Thyroid gland (tissue), 4 donors: Measurements from ENCODE around the gene FREY1. TPM values are rescaled to one million over a fixed set of nuclear protein-coding genes. Genes with fewer than 3 reads are reported as not detected.

Source experiments
- DNase-seq, 2 donors: peaks; one replicate each; pipeline ENCODE4 v3.0.0-alpha.2; 2019
- H3K27ac ChIP-seq, 3 donors: fragments of 200-600 bp; sonication (generic); 1 replicate in 2 of 3; 2 replicates in 1 of 3; pipeline ENCODE4 v1.5.1; 2016 to 2019; ENCODE audit warnings: mild to moderate bottlenecking in 1 of 3, moderate library complexity in 1 of 3
- H3K27me3 ChIP-seq: fragments of 200-600 bp; sonication (generic); one replicate; pipeline ENCODE4 v1.5.1; 2019
- H3K36me3 ChIP-seq, 2 donors: fragments of 200-600 bp; sonication (generic); one replicate each; pipeline ENCODE4 v1.5.1; 2016 to 2019
- H3K4me1 ChIP-seq, 2 donors: fragments of 200-600 bp; sonication (generic); one replicate each; pipeline ENCODE4 v1.5.1; 2017 to 2019
- H3K4me3 ChIP-seq, 3 donors: fragments of 200-600 bp; sonication (generic); replicated peaks in 1 of 3; 1 replicate in 2 of 3; 2 replicates in 1 of 3; pipeline ENCODE4 v1.5.1; 2016; ENCODE audit warnings: mild to moderate bottlenecking in 1 of 3
- H3K9me3 ChIP-seq: fragments of 200-600 bp; sonication (generic); one replicate; pipeline ENCODE4 v1.5.1; 2017
- POLR2A ChIP-seq, 2 donors: fragments of 450-650 bp; IDR thresholded peaks; one replicate each; pipeline ENCODE4 v1.6.1; 2017; ENCODE audit warnings: antibody characterized with exemption in 2 of 2, mild to moderate bottlenecking in 2 of 2, moderate library complexity in 1 of 2
- WGBS, 2 donors: methylation state at CpG; one replicate each; pipeline ENCODE4 v1.1.5; 2017; 5-methylcytosine and 5-hydroxymethylcytosine counted together
- intact Hi-C: fragments of 100-400 bp; cut with DNase I; formaldehyde crosslinking; loops from one replicate; pipeline ENCODE4 v1.15.1; 2023
- total RNA-seq, 4 donors: library from RNA; depleted of rRNA; stranded (reverse); fragments of >200 nt; gene quantifications; one replicate each; pipeline ENCODE4 v1.2.3, GENCODE V29; 2016
- TF ChIP-seq, protein P1 (sequence below), 6 experiments: fragments of 200-600 bp in 3 of 6; fragments of 450-650 bp in 3 of 6; sonication (generic) in 3 of 6; IDR thresholded peaks; one replicate each; pipeline ENCODE4 v1.5.1; 2016 to 2019; ENCODE audit warnings: antibody characterized with exemption in 6 of 6, mild to moderate bottlenecking in 2 of 6, inconsistent platforms in 1 of 6, moderate library complexity in 1 of 6

Gene FREY1
- total RNA-seq, 4 donors from 2014 or later = 1.8 to 2.6 TPM; not detected in 2

DNA sequence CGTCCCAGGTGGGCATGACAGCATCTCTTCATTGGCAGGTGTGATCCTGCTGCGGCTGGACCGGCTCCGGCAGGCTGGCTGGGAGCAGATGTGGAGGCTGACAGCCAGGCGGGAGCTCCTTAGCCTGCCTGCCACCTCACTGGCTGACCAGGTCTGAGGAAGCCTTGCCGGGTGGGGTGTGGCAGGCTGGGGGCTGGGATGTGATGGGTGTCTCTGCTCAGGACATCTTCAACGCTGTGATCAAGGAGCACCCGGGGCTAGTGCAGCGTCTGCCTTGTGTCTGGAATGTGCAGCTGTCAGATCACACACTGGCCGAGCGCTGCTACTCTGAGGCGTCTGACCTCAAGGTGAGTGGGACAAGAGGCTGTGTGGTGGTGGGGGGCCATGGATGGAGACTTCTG, 18.9 kb upstream of the FREY1 start:
- no peak overlapping the region for H3K27ac ChIP-seq
- no peaks in the 10 kb centered on the region for H3K9me3 ChIP-seq
- no peak for TF ChIP-seq POLR2A (IDR thresholded peaks at IDR 0.05)
- TF ChIP-seq, protein P1, sequence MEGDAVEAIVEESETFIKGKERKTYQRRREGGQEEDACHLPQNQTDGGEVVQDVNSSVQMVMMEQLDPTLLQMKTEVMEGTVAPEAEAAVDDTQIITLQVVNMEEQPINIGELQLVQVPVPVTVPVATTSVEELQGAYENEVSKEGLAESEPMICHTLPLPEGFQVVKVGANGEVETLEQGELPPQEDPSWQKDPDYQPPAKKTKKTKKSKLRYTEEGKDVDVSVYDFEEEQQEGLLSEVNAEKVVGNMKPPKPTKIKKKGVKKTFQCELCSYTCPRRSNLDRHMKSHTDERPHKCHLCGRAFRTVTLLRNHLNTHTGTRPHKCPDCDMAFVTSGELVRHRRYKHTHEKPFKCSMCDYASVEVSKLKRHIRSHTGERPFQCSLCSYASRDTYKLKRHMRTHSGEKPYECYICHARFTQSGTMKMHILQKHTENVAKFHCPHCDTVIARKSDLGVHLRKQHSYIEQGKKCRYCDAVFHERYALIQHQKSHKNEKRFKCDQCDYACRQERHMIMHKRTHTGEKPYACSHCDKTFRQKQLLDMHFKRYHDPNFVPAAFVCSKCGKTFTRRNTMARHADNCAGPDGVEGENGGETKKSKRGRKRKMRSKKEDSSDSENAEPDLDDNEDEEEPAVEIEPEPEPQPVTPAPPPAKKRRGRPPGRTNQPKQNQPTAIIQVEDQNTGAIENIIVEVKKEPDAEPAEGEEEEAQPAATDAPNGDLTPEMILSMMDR (IDR thresholded peaks at IDR 0.05) = no peak
- 86% methylated on average over 9 to 10 of the region's 12 CpGs for WGBS, 2 donors
- peaks cover 19 to 38% of the 10 kb centered on the region in 2 donors for H3K4me1 ChIP-seq
- no peak overlapping the region for H3K4me3 ChIP-seq
- H3K36me3 ChIP-seq = no peaks in the 10 kb centered on the region
- intact Hi-C loops = no loop called here
- H3K27me3 ChIP-seq = no peaks in the 10 kb centered on the region
- no peak for DNase-seq

DNA sequence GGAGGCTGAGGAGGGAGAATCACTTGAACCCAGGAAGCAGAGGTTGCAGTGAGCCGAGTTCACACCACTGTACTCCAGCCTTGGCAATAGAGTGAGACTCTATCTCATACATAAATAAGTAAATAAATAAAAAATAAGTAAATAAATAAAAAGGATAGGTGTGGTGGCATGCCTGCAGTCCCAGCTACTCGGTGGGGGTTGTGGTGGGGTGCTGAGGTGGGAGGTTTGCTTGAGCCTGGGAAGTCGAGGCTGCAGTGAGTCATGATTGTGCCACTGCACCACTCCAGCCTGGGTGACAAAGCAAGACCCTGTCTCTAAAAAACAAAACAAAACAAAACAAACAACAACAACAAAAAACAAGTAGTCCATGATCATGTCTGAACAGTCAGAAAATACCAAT, 18.5 kb upstream of the FREY1 start:
- TF ChIP-seq, protein P1 (IDR thresholded peaks at IDR 0.05) = no peak
- TF ChIP-seq POLR2A (IDR thresholded peaks at IDR 0.05) = no peak
- H3K36me3 ChIP-seq = no peaks in the 10 kb centered on the region

DNA sequence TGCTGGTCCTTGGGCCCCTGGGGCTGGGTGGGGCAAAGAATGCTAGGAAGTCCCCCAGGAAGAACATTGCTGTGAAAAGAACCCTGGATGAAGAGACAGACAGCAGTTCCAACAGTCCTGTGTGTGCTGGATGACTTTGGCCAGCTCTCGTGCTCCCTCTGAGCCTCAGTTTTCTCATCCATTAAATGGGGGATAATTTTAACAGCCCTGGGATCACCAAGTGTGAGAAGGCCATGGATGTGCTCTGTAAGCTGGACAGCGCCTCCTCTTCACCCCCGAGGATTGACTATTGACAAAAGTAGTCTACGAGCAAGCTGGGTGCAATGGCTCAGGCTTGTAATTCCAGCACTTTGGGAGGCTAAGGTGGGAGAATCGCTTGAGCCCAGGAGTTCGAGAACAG, 17.9 kb upstream of the FREY1 start:
- no peak overlapping the region for H3K27ac ChIP-seq
- no peaks in the 10 kb centered on the region for H3K27me3 ChIP-seq
- no peaks in the 10 kb centered on the region for H3K36me3 ChIP-seq
- 93 to 94% methylated on average over 6 of the region's 6 CpGs for whole genome bisulfite sequencing, 2 donors
- intact Hi-C loops = no loop called here
- DNase-seq = no peak
- TF ChIP-seq POLR2A (IDR thresholded peaks at IDR 0.05) = no peak
- TF ChIP-seq, protein P1 (IDR thresholded peaks at IDR 0.05) = no peak
- H3K4me1 ChIP-seq = peaks cover 18 to 38% of the 10 kb centered on the region in 2 donors
- no peaks in the 10 kb centered on the region for H3K9me3 ChIP-seq
- no peak overlapping the region for H3K4me3 ChIP-seq

More for the DNA sequence above, 18.5 kb upstream of the FREY1 start:
- H3K27ac ChIP-seq = no peak overlapping the region
- H3K9me3 ChIP-seq = no peaks in the 10 kb centered on the region
- no peak for DNase-seq
- H3K27me3 ChIP-seq = no peaks in the 10 kb centered on the region
- intact Hi-C loops = no loop called here
- H3K4me3 ChIP-seq = no peak overlapping the region
- WGBS, 2 donors = 93 to 95% methylated on average over 3 of the region's 3 CpGs
- peaks cover 22 to 38% of the 10 kb centered on the region in 2 donors for H3K4me1 ChIP-seq

DNA sequence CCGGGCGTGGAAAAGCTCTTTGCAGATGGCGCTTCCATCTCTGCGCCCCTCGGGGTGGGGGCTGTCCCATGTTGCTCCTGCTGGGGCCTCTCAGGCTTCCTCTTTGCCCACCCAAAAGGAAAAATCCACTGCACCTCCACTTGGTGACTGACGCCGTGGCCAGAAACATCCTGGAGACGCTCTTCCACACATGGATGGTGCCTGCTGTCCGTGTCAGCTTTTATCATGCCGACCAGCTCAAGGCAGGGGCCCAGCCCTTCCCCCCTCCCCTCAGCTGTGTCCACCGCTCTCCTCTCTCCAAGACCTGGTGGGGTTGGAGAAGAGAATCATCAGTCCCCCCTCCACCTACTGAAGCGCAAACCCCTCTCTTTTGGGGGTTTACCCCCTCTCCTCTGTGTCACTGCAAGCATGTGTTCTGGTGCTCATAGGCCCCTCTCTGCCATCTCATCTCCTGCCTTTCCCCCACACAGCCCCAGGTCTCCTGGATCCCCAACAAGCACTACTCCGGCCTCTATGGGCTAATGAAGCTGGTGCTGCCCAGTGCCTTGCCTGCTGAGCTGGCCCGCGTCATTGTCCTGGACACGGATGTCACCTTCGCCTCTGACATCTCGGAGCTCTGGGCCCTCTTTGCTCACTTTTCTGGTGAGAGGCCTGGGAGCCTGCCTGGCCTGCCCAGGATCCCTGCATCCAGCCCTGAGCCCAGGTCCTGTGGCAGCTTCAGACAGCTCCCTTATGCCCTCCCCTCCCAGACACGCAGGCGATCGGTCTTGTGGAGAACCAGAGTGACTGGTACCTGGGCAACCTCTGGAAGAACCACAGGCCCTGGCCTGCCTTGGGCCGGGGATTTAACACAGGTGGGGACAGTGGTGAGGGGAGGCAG, 17.2 kb upstream of the FREY1 start:
- H3K4me1 ChIP-seq = peaks cover 19 to 37% of the 10 kb centered on the region in 2 donors
- no peak overlapping the region for H3K27ac ChIP-seq
- no peak for TF ChIP-seq POLR2A (IDR thresholded peaks at IDR 0.05)
- TF ChIP-seq, protein P1 (IDR thresholded peaks at IDR 0.05) = no peak
- intact Hi-C loops = no loop called here
- H3K36me3 ChIP-seq = no peaks in the 10 kb centered on the region
- WGBS, 2 donors = 76 to 83% methylated on average over 21 to 22 of the region's 22 CpGs
- peak; percentile 19 to 21 for DNase-seq
- H3K27me3 ChIP-seq = no peaks in the 10 kb centered on the region
- no peak overlapping the region for H3K4me3 ChIP-seq
- H3K9me3 ChIP-seq = no peaks in the 10 kb centered on the region

DNA sequence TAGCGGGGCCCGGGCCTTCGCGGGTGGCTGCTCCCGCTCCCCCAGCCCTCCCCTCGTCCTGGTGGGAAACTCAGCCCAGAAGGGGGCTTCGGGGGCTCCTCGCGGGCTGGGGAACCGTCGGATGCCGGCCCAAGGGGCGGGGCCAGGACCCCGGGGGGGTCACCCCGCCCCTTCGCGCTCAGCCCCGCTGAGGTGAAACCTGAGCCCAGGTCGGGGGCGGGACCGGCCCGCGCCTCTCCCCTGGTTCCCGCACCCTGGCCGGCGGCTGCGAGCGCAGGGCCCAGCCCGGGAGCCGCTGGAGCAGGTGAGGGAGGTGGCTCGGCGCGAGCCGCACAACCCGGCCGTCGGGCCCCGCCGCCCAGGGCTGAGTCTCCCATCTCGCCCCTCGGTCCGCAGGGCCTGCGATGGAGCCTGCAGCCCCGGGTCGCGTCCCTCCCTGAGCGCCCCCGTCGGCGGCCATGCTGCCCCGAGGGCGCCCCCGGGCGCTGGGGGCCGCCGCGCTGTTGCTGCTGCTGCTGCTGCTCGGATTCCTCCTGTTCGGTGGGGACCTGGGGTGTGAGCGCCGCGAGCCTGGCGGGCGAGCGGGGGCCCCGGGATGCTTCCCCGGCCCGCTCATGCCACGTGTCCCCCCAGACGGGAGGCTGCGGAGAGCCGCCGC, 15.5 kb upstream of the FREY1 start, which contains the start of gene LARGE2:
Gene LARGE2 (plus strand): TSS at position 232 of the 658 bp plus-strand sequence. CDS start 227 bp downstream, at position 459.
- intact Hi-C loops = no loop called here
- TF ChIP-seq POLR2A (IDR thresholded peaks at IDR 0.05) = no peak
- TF ChIP-seq, protein P1 (IDR thresholded peaks at IDR 0.05) = no peak
- H3K27ac ChIP-seq = peak within 1 kb of the TSS; percentile 96 to 97 (median 97)
- WGBS, 2 donors = 1% methylated on average over 23 of the region's 73 CpGs; no CpG with 5 or more reads in 1 of the 2 donors
- peak; percentile 84 to 86 for DNase-seq
- H3K36me3 ChIP-seq = no peaks in the 10 kb centered on the region
- H3K9me3 ChIP-seq = no peaks in the 10 kb centered on the region
- peak within 1 kb of the TSS in 2 of 3 donors; percentile 57 to 59 for H3K4me3 ChIP-seq
- H3K4me1 ChIP-seq = peaks cover 21 to 37% of the 10 kb centered on the region in 2 donors
- H3K27me3 ChIP-seq = no peaks in the 10 kb centered on the region
